Skin of body (tissue), 2 donors: ENCODE results near the gene SIT1. TPM values are rescaled to one million over a fixed set of nuclear protein-coding genes. Genes with fewer than 3 reads are reported as not detected.
A peak's percentile ranks its signal among the peaks of the same experiment; 100 is the strongest.
"Not testable (repeated sequence)": the region's sequence is repeated elsewhere in the genome, so short reads cannot be mapped to it uniquely, and the experiment has no call there.

Source experiments
- DNase-seq: peaks from one replicate; lab custom pipeline; 2025; lab: John Stamatoyannopoulos, UW
- total RNA-seq: library from RNA; depleted of rRNA; stranded (reverse); fragments of >200 nt; gene quantifications from one replicate; pipeline ENCODE4 v1.2.3, GENCODE V29; 2014

Gene SIT1
- total RNA-seq, 1 donor from 2014 or later, result 0.30 TPM

GRCh38 chr9:35637427-35637955 is 13.2 kb downstream of the SIT1 start:
- DNase-seq, result not testable (repeated sequence)

GRCh38 chr9:35636877-35637246 is 13.9 kb downstream of the SIT1 start:
- not testable (repeated sequence) for DNase-seq

GRCh38 chr9:35636135-35636876 is 14.4 kb downstream of the SIT1 start:
- no peak for DNase-seq

- no peak for DNase-seq
These were observed 15.0 kb downstream of the SIT1 start for GRCh38 chr9:35635730-35636129.

- no peak for DNase-seq
These were observed 21.1 kb downstream of the SIT1 start for GRCh38 chr9:35629597-35629996.

- no peak for DNase-seq
These were observed 22.2 kb downstream of the SIT1 start for GRCh38 chr9:35628389-35628991.

- DNase-seq, result no peak
These were observed 23.2 kb downstream of the SIT1 start for GRCh38 chr9:35627575-35627974.

- no peak for DNase-seq
These were observed 31.0 kb downstream of the SIT1 start for GRCh38 chr9:35619800-35620158.

- DNase-seq, result no peak
These were observed 31.6 kb downstream of the SIT1 start for GRCh38 chr9:35618854-35619799.

- DNase-seq, result no peak
These were observed 32.4 kb downstream of the SIT1 start, which contains the start of gene CD72 for GRCh38 chr9:35618325-35618727. Gene CD72 (minus strand): TSS chr9:35618413. CDS start chr9:35618303, 110 bp downstream.

- DNase-seq, result no peak
These were observed 33.2 kb downstream of the SIT1 start for GRCh38 chr9:35617548-35617947.

GRCh38 chr9:35616681-35617459 is 33.9 kb downstream of the SIT1 start:
- DNase-seq, result no peak

- DNase-seq, result no peak
These were observed 34.6 kb downstream of the SIT1 start for GRCh38 chr9:35615981-35616680.

GRCh38 chr9:35612843-35613242 is 37.9 kb downstream of the SIT1 start:
- no peak for DNase-seq

GRCh38 chr9:35612066-35612465 is 38.7 kb downstream of the SIT1 start:
- DNase-seq, result not testable (repeated sequence)

- peak; percentile 8 for DNase-seq
These were observed 39.4 kb downstream of the SIT1 start for GRCh38 chr9:35611230-35611797.

GRCh38 chr9:35609820-35610163 is 40.9 kb downstream of the SIT1 start:
- DNase-seq, result no peak

- no peak for DNase-seq
These were observed 41.5 kb downstream of the SIT1 start for GRCh38 chr9:35609001-35609819.

- no peak for DNase-seq
These were observed 42.5 kb downstream of the SIT1 start for GRCh38 chr9:35608221-35608620.
